ENCODE results near the gene HMX1.

GRCh38 chr4:8888856-8889255, 17.2 kb upstream of the HMX1 start:
- TF ChIP-seq EZH2 (IDR thresholded peaks at IDR 0.05; ENCODE audit: borderline replicate concordance) (no peak), CTCF (IDR thresholded peaks at IDR 0.05; ENCODE audit: poor library complexity) (no peak)

All from hepatocyte (in vitro differentiated cells).